B cell (primary cell): ENCODE data around the gene PCNX3.

ENCODE experiments used
- CTCF ChIP-seq: fragments of 200-600 bp; IDR thresholded peaks from one replicate; pipeline ENCODE4 v1.8.0; 2022; ENCODE audit warnings: antibody characterized with exemption, mild to moderate bottlenecking
- EZH2 ChIP-seq: IDR thresholded peaks from 2 replicates; pipeline ENCODE4 v1.6.1; 2012; ENCODE audit warnings: borderline replicate concordance, low read depth, mild to moderate bottlenecking, moderate library complexity, low read length; ENCODE audit not compliant: insufficient read depth, poor library complexity, severe bottlenecking

GRCh38 chr11:65633390-65634108 is 18.0 kb downstream of the PCNX3 start:
- TF ChIP-seq CTCF (no peak), EZH2 (no peak)
